GM12801 (cell line): Measurements from ENCODE around the gene UNC13B.

ENCODE experiments used
- TF ChIP-seq, protein P1 (sequence below): IDR thresholded peaks from one replicate; pipeline ENCODE4 v1.5.1; 2011; ENCODE audit warnings: control low read depth; ENCODE audit not compliant: insufficient read length; ENCODE audit errors: extremely low read depth

The UNC13B gene

GRCh38 chr9:35227284-35227683, 65.5 kb downstream of the UNC13B start:
- TF ChIP-seq, protein P1, sequence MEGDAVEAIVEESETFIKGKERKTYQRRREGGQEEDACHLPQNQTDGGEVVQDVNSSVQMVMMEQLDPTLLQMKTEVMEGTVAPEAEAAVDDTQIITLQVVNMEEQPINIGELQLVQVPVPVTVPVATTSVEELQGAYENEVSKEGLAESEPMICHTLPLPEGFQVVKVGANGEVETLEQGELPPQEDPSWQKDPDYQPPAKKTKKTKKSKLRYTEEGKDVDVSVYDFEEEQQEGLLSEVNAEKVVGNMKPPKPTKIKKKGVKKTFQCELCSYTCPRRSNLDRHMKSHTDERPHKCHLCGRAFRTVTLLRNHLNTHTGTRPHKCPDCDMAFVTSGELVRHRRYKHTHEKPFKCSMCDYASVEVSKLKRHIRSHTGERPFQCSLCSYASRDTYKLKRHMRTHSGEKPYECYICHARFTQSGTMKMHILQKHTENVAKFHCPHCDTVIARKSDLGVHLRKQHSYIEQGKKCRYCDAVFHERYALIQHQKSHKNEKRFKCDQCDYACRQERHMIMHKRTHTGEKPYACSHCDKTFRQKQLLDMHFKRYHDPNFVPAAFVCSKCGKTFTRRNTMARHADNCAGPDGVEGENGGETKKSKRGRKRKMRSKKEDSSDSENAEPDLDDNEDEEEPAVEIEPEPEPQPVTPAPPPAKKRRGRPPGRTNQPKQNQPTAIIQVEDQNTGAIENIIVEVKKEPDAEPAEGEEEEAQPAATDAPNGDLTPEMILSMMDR = no peak

GRCh38 chr9:35229066-35229778, 67.4 kb downstream of the UNC13B start:
- TF ChIP-seq, protein P1 = no peak

DNA sequence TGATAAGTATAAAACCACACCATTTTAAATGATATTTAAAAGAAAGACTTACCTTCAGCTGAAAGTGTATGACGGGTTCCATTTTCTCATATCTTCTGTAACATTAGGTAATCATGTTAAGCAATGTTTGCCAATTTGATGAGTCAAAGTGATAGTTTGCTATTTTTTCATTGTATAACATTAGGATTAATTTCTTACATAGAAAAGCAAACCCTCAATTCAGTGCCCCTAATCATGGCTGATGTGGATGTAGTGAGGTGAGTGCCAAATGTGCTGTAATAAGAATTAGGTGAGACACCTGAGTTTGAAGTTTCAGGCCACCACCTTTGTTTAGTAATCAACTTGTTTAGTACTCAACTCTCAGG, 68.0 kb downstream of the UNC13B start:
- TF ChIP-seq, protein P1 = no peak

DNA sequence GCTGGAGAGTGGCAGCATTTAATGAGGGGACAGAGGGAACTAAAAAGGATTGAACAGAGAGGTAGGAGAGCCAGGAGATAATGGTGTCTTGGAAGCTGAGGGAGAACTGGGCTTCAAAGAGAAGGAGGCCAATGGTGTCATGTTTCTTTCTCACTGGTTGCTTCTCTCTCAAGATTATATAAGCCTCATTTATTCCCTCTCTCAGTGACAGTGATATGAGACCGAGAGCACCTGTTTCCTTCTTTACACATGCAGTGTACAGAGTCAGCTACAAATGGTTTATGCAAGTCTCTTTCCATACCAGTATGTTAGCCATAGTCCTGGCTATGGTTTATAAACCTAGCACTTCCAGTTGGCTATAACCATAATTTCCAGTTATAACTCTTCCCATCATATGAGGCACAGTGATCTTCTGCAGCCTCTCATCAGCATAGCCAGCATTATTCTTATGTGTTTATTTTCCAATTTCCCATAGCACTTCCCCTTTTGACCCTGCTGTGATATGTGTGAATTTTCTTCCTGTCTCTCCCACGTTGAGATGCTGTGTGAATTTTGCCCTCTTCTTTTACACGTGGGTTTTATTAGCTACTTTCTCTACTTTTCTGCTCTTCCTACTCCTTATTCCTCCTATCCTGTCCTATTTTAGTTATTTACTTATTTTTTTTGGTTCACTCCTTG, 71.2 kb downstream of the UNC13B start:
- TF ChIP-seq, protein P1 = no peak

- TF ChIP-seq, protein P1 = no peak
These were observed 74.9 kb downstream of the UNC13B start for GRCh38 chr9:35236692-35237091.

GRCh38 chr9:35237311-35237710, 75.5 kb downstream of the UNC13B start:
- TF ChIP-seq, protein P1 = no peak

GRCh38 chr9:35253075-35253474, 91.3 kb downstream of the UNC13B start:
- TF ChIP-seq, protein P1 = no peak
